Measurements from ENCODE around the gene UST. TPM values are rescaled to one million over a fixed set of nuclear protein-coding genes. Genes with fewer than 3 reads are reported as not detected.

Gene UST
- total and polyA plus RNA-seq, 2 of the 8 experiments (the other 6 are each of a cell fraction or from before 2014, with no cell fraction given), result 13.5 to 34.5 TPM

GRCh38 chr6:149061930-149062329, 315.1 kb downstream of the UST start:
- Histone ChIP-seq H3K79me1 (ENCODE audit: low read depth, low read length) (no peaks in the 10 kb centered on the region), H3K9me3 (ENCODE audit: insufficient read depth in 2 of 2, low read depth in 1 of 2, low read length in 1 of 2) (no peaks in the 10 kb centered on the region), H3K4me1 (replicated peaks in 1 of 4; ENCODE audit: control insufficient read depth in 3 of 4, insufficient read depth in 4 of 4, low read length in 3 of 4) (peaks cover 0 to 2% (median 0%) of the 10 kb centered on the region in 4 experiments; a peak in 1 of 7 replicates), H4K8ac (ENCODE audit: extremely low read depth, insufficient read depth, low read length) (no peak overlapping the region), H3K4ac (replicated peaks; ENCODE audit: insufficient read length, low read depth, low read length) (no peak overlapping the region), H2BK120ac (replicated peaks; ENCODE audit: low read depth, low read length) (no peak overlapping the region), H3K56ac (replicated peaks; ENCODE audit: insufficient read length, low read depth, low read length) (no peak overlapping the region), H3K4me2 (ENCODE audit: insufficient read depth in 1 of 2, low read depth in 2 of 2, low read length in 2 of 2) (no peak overlapping the region), H2BK20ac (ENCODE audit: low read length) (no peak overlapping the region), H4K20me1 (replicated peaks in 1 of 2; ENCODE audit: control insufficient read depth in 1 of 2, insufficient read depth in 2 of 2, low read length in 2 of 2) (no peaks in the 10 kb centered on the region), H2BK5ac (ENCODE audit: low read depth, low read length) (no peak overlapping the region), H2BK15ac (ENCODE audit: low read length) (no peak overlapping the region), H2BK12ac (ENCODE audit: low read depth, low read length) (no peak overlapping the region), H2AK5ac (ENCODE audit: low read depth, low read length) (no peak overlapping the region), H3K4me3 (ENCODE audit: extremely low read depth in 1 of 4, insufficient read depth in 2 of 4, low read depth in 3 of 4, low read length in 4 of 4) (no peak overlapping the region), H2AFZ (ENCODE audit: low read length) (no peak overlapping the region), H4K91ac (replicated peaks; ENCODE audit: insufficient read length, low read length) (no peak overlapping the region), H3K27me3 (replicated peaks in 1 of 4; ENCODE audit: control insufficient read depth in 3 of 4, extremely low read depth in 1 of 4, insufficient read depth in 3 of 4, low read length in 3 of 4) (no peaks in the 10 kb centered on the region), H3K14ac (ENCODE audit: insufficient read length) (no peak overlapping the region), H3K79me2 (ENCODE audit: control insufficient read depth in 1 of 2, insufficient read depth in 2 of 2, low read length in 2 of 2) (no peaks in the 10 kb centered on the region), H3K36me3 (ENCODE audit: control insufficient read depth in 2 of 4, insufficient read depth in 4 of 4, low read length in 3 of 4) (no peaks in the 10 kb centered on the region), H3K23me2 (ENCODE audit: low read depth, low read length) (no peaks in the 10 kb centered on the region; the same call in 1 of the 2 replicates), H4K5ac (ENCODE audit: insufficient read length, low read depth, low read length) (no peak overlapping the region), H3K27ac (ENCODE audit: low read depth, low read length) (no peak overlapping the region), H3K9ac (replicated peaks in 1 of 4; ENCODE audit: extremely low read depth in 1 of 4, low read depth in 3 of 4, low read length in 3 of 4) (no peak overlapping the region), H3K23ac (ENCODE audit: insufficient read length) (no peak overlapping the region), H3K18ac (ENCODE audit: extremely low read depth, low read length) (no peak overlapping the region)
- ChIA-PET POLR2A (ENCODE audit: partially characterized antibody) (interaction anchor here (0.7 to 1.2 kb wide), 2 partner anchors 26 to 427 kb away, joined by 3 read pairs; no protein-coding TSS in a partner anchor), CTCF (ENCODE audit: partially characterized antibody) (interaction anchor here (1.2 to 2.0 kb wide), 6 partner anchors 13 to 483 kb away, joined by 3 to 7 read pairs (median 5); no protein-coding TSS in a partner anchor)
- no peak for TF ChIP-seq FOSL1 (IDR thresholded peaks at IDR 0.05; ENCODE audit: insufficient read depth, low read depth, low read length)
- WGBS, 2 experiments (ENCODE audit: extremely low coverage in 1 of 2, insufficient coverage in 1 of 2, insufficient read length in 1 of 2, insufficient replicate concordance in 2 of 2, low coverage in 1 of 2, low lambda C conversion rate in 2 of 2, missing lambda C conversion rate in 1 of 2), result 95% methylated on average over 2 of the region's 2 CpGs; no CpG with 5 or more reads in 1 of the 2 experiments
- FAIRE-seq (no peak), DNase-seq (ENCODE audit: low read depth in 1 of 2, low spot score in 2 of 2) (no peak)

Measured in H1 (cell line).